Sciatic nerve (tissue), 2 donors: ENCODE results near the gene LHX1. TPM values are rescaled to one million over a fixed set of nuclear protein-coding genes. Genes with fewer than 3 reads are reported as not detected.

Source experiments
- ATAC-seq: fragments of 200-7000 bp; cut with Tn5 transposase; one replicate; pipeline ENCODE4 v1.9.1; 2020; ENCODE audit warnings: mild to moderate bottlenecking, moderate library complexity
- DNase-seq: peaks from one replicate; pipeline ENCODE4 v3.0.0-alpha.2; 2020; ENCODE audit warnings: low spot score
- intact Hi-C: fragments of 100-400 bp; cut with DNase I; formaldehyde crosslinking; loops from one replicate; pipeline ENCODE4 v1.14.2; 2022
- total RNA-seq: library from RNA; stranded (reverse); fragmentation: NEBNext Ultra II Directional; extraction: Animal tissue kit (Norgen Biotek cat#: 25700); gene quantifications from one replicate; pipeline ENCODE4 v1.2.1, GENCODE V29; 2021
- donor health status: DM: no; HTN: no; CAD: no.
- donor health status: DM: no; HTN: no; CAD: no.

LHX1 gene
- total RNA-seq, 1 donor from 2014 or later = not detected

DNA sequence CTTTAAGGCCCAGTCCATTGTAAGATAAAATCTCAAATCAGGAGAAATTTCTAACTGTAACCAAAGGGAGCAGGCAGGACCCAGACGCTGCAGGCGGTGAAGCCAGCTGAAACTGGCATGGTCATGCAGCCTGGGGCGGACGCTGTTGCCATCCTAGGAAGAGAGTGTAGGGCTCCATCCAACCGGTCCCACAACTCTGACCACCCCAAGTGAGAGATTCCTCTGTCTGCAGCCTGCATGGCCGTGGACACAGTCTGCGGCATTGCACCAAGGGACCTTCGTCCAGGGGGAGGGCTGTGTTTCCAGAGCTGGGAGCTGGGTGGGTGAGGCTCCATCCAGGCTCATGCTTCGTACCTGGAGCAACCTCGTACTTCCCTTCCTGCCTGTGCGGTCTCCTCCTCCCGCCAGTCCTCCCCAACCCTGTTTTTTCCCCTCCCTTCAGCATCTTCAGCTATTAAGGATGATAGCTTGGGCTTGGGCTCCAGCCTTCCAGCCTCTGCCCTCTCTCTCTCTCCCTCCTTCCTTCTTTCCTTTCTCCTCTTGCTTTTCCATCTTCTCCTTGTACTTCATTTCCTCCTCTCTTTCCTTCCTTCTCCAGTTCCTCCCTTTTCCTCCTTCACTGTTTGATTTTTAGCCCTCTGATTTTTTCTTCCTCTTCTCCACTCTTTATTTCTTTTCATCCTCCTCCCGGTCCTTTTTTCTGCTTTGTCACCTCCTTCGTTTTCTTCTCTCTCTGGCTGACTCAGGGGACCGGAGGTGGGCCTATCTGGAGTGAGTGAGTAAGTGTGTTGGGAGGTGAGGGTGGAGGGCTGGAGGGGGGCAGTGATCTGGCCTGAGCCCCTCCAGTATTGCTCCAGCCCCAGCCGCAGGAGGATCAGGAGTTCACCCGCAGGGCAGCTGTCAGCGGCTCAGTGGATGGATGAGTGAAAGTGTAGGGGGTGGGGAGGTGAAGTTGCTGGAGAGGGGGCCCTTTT lies 17.0 kb upstream of the LHX1 start:
- no peak for ATAC-seq
- DNase-seq = no peak
- intact Hi-C loops = no loop called here

DNA sequence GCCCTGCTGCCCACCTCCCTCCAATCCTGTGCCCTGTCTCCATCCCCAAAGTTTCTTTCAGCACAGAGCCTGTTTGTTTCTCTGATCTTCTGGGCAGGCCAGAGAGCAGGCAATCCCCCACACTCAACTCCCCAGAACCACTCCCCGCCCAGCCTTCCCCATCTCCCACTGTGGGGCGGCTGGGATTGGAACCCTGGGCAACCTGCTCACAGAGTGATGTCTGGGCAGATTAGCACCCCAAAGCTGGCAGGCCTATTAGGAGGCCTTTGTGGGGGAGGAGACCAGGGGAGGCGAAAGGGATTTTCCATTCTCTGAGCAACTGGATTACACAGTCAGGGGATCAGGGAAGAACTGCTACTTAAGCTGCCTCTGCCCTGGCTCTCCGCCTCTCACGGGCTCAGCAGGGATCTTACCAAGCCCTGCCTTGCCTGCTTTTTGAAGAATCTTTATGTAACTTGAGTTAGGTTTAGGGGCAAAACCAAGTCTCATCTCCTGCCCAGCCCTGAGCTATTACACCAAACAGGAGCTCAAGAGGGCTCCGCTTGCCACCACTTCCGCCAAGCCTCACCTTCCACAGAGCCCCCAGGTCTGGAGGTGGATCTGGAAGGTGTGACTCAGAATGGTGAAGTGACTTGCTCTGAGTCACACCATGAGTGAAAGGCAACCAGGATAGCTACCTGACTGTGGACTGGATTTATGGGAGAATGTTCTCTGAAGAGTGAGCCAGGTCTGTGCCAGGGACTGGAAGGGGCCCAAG lies 16.0 kb upstream of the LHX1 start:
- no peak for DNase-seq
- ATAC-seq = no peak
- intact Hi-C loops = no loop called here

DNA sequence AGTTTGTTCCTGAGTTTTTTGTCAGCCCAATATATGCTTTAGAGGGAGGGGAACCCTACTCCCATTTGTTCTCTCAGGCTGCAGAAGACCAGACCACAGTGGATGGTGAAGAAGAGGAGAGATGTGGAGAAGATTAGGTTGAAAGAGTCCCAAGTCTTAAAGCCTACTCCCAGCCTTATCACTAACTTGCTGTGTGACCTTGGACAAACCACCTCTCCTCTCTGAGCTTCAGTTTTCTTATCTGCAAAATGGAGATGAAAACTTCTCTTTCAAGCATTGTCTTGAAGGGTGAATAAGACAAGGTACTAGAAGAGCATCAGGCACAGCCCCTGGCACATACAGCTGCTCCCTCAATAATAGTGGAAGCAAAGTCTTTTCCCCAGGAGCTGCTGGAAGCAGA lies 15.1 kb upstream of the LHX1 start:
- ATAC-seq (no peak), DNase-seq (no peak)

DNA sequence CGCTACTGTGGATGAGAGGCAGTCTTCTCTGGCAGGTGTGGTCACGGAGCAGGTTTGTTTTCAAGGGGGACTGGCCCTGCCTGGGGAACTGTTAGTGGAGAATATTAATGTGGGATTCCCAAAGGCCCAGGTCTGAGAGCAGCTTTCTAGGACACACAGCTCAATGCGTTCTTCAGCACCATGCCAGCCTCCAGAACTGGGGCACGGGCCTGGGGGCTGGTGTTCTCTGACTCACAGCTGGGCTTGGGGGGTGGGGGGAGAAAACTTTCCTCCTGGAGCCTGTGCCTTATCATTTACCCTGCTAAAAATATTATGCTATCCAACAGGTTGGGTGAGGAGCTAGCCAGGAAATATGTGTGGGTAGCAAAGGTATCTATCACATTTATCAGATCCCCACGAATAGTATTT lies 13.5 kb upstream of the LHX1 start:
- intact Hi-C loops = no loop called here
- ATAC-seq (no peak), DNase-seq (peak; percentile 15)

More for the DNA sequence above, 15.1 kb upstream of the LHX1 start:
- intact Hi-C loops = no loop called here

DNA sequence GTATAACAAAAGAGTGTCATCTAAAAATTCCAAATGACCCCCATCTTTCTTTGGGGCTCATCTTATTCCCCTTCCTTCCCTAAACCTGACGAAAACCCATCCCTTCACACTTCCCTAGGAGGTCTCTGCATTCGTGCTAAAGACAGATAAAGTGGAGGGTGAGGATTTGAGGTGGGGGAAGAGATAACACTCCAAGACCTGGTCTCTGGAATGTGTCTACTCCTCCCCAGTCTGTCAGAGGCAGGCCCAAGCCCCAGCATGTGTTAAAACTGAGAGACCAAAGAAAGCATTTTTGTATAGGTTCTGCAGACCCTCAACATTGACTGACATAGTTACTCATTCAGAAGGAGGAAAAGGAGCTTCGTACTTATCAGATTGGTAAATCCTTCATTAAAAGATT lies 11.0 kb upstream of the LHX1 start:
- ATAC-seq (no peak), DNase-seq (no peak)
- intact Hi-C loops = no loop called here

DNA sequence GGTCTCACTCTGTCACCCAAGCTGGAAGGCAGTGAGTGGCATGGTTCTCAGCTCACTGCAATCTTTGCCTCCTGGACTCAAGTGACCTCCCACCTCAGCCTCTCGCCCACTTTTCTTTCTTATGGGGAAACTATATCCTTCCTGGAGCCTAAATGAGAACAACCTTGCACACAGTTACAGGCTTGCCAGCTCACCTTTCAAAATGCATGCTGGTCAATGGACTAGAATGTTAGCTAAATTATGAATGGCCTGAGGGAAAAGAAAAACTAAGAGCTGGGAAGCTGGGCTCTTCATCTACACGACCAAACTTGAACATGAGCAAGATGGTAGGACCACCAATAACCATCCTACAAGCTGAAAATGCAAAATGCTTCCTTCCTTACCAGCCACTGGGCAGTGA lies 10.6 kb upstream of the LHX1 start:
- ATAC-seq (no peak), DNase-seq (no peak)
- intact Hi-C loops = no loop called here

DNA sequence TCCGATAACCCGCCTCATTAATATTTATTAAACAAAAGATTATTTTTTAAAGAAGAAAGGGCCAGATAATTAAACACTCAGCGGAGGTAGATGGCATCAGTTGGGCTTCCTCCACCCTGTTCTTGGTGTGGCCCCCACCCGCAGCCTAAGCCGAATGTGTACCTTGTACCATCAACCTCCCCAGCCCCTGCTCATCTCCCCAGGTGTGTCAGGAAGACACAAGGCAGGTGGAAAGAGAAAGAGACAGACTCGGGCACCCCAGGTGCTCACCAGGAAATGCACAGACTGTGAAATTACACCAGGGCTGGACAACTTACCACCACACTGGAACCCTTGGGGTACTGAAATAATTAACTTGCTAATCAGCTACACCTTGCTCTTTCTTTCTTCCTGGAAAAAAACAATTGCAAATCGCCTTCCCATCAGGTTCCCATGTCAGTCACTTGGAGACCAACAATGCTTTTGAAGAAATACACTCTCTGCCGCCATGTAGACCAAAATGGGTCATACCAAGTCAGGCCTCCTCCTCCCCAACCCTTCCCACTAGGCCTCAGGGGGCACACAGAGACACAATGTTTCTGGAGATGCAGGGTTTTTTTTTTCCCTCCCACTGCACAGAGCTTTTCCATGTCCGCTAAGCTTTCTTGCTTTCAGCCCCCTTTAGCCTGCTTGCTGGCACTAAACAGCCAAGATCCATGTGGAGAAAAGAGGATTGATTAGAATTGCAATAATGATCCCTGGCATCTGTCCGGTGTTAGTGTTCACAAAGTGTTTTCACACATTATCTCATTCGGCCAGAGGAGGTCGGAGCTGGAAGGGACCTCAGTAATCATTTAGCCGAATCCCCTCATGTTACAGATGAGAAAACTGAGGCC lies 8.6 kb upstream of the LHX1 start:
- ATAC-seq (no peak), DNase-seq (no peak)
- intact Hi-C loops = no loop called here

DNA sequence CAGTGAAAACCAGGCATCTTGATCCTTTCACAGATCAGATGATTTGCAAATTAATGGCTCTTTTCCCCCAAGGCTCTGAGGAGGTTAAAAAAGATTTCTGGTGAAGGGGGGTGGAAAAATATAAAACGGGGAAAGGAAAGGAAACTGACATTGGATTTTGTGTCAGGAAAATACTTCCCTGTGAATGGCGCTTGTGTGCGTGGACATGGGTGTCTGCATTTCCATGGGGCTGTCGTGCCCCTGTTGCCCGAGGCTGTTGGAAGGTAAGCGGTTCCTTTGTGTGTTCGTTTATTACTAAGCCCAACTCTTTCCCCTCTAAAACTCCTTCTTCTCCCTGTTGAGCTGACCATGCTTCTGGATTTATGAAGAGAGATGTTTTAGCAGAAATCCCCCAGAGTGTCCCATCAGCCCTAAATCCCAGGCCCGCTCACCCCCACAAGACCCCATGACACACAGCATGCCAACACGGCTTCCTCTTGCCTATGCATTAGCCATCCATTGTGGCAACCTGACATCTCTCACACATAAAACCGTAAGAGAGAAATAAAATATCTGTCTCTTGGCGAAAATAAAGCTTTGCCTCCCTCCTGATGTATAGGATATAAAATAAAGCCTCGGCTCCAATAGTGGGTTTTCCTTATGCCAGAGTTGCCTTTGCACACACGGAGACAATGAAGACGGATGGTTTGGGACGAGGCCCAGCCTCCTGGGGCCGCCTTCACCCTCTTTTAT lies 7.3 kb upstream of the LHX1 start:
- intact Hi-C loops = no loop called here
- DNase-seq (no peak), ATAC-seq (no peak)

DNA sequence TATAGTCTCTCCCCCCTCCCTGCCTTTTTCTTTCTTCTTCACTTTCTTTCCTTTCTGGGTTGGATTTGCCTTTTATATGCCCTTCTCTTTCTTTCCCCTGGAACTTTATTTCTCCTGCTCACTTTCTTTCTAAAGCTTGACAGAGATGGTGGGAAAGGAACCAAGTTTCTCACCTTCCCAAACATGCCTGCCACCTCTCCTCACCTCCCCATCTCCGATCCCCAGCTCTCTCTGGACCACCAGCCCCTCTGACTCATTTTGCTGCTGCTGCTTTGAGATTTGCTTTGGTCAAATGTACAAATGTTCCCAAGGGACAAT lies 6.7 kb upstream of the LHX1 start:
- ATAC-seq (no peak), DNase-seq (no peak)
- intact Hi-C loops = no loop called here

DNA sequence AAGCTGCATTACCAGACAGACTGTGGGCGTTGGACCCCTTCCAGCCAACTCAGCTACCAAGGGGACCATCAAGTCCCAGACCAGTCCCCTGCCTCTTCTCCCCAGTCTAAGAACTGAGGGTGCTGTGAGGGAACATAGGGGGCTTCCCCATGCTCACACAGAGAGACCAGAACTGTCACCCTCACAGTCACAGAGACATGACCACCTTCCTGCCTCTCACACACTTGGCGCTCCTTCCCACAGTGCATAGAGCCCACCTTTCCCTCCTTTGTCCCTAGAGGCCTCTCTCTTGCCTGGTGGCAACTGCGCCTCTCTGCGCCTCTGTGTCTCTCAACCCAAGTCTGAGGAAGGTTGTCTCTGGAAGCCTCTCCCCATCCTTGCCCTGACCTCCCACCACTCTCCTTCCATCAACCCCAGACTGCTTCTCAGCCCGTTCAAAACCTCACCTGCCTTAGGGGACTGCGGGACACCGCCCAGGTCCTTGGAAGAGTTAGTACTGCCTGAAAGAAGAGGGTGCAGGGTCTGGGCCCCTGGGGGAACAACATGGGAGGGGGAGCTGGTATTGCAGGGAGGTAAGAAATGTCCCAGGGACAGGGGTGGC lies 6.1 kb upstream of the LHX1 start:
- ATAC-seq = no peak
- intact Hi-C loops = no loop called here
- DNase-seq = no peak

DNA sequence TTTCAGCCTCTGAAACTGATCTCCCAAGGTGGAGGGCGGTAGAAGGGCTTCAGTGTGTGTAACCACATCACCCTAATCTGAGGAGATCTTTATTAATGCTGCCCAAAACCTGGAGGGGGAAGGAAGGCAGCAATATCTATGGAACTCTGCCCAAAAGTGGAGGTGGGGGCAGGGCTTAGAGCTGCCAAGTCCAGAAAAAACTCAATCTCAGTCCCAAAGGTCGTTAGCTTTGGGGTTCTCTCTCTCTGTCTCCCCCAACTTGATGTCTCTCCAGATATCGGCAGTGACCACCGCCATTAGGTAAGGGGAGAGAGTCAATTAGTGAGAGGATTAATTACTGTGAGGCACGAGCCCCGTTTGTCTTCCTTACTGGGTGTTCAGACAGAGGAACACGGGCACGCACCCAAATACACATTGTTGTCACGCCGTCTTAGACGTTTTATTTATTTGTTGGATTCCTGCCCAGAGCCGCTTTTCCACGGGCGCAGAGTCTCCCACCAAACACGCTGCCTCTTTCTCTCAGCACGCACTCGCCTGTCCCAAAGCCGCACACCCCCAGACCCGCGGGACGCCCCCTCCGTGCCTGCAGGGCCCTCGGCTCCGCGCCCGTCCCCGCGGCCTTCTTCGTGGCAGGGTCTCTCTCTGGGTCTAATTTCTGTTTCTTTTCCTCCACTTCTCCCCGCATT lies 5.4 kb upstream of the LHX1 start:
- no peak for ATAC-seq
- intact Hi-C loops = no loop called here

DNA sequence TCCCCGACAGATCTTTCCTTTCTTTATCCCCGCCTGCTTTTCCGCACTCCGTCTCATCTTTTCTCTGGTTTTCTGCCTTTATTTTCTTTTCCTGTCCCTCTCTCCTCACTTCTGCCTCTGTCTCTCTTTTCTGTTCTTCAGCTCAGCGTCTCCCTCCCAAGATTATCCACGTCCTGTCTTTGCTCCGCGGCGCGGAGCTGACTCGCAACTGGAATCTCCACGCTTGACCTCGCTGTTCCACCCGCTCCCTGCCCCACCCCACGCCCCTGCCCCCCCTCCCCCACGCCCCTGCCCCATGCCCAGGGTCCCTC lies 4.9 kb upstream of the LHX1 start:
- DNase-seq (no peak), ATAC-seq (no peak)
- intact Hi-C loops = no loop called here

More for the DNA sequence above, 5.4 kb upstream of the LHX1 start:
- no peak for DNase-seq

DNA sequence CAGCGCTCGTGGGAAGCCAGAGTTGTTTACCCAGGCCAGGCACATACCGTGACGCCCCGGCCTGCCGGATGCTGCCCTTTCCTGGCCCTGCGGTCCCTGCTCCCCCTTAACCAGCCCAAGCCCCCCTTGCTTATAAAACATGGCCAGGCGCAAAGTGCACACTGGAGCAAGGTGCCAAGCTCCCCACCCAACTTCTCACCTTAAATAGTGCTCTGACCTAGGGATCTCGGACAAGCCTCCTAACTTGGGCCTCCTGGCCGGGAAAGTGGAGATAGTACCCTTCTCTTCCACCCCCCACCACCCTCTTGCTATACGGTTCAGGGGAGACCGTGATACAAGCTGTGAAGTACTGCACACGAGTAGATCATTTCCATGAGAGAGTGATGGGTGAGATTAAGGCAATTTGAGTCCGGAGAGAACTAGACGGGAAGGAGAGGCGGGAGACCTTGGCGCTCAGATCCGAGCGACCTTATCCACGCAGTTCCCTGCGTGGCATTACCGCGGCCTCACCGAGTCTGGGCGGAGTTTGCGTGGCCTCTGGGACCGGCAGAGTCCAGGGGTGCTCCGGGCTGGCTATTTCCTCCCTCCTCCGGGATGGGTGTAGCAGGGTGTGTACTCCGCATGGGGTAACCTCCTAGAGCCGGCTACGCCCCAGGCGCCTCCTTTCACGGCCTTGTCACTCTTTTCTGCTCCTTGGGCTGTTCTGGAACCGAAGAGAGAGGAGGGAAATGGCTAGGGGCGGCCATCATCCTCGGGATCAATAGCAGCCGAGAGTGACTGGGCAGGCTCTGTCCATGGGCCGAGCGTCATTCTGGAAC lies 4.4 kb upstream of the LHX1 start:
- no peak for ATAC-seq
- DNase-seq = no peak
- intact Hi-C loops = no loop called here

DNA sequence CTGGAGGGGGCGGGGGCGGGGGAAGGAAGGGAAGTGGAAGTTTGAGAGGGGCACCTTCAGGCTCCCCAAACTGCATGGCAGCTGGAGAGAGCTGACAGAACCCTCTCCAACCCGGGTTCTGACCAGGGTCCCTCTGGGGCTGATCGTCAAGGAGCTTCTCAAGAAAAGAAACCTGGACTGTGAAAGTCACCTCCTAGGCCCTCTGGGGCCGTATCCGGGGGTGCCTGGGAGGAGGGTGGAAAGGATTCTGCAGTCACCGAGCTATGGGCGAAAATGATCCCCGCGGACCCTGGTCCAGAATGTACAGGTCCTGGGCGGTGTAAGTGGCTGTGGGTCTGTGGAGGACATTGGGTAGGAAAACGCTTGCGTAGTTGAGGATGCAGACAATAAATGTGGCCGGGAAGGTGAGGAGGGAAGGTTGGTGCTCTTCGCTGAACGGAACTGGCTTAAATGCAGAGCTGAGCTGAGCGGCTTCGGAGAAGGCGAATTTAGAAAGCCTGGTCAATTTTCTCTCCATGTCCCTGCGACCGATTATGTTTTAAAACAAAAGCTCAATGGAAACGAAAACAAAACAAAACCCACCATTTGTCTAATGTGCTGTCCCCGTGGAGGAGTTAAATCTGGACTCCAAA lies 3.6 kb upstream of the LHX1 start:
- DNase-seq (peak; percentile 31), ATAC-seq (no peak)
- intact Hi-C loops = no loop called here

DNA sequence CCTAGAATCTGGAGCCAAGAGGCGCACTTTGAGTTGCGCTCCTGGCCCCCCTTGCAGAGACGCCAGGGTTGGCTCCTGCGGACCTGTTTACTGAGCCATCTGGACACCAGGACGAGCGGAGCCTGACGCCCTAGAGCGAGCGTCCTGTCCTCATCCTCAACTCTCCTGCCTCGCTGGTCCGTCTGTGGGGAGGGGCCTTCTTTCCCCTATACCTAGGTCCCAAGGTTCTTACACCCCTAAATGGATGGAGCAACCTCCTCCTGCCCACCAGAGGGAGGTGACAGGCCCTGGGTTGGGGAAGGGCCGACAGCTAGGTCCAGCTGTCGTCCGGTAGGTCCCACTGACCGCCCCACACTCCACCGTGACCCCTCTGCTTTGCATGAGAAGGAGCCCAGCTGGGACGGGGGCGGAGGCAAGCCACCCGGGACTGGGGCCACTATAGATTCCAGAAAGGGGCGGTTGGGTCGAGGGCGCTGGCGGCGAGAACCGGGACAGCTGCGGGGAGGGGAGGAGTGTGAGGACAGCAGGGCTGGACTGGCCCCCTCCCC lies 3.1 kb upstream of the LHX1 start:
- ATAC-seq (no peak), DNase-seq (peak; percentile 57)
- intact Hi-C loops = no loop called here
